ENCODE data around the gene NDUFC2. TPM values are rescaled to one million over a fixed set of nuclear protein-coding genes. Genes with fewer than 3 reads are reported as not detected.

The NDUFC2 gene
- total and polyA plus RNA-seq, 7 experiments from 2014 or later = 43.4 to 189 (median 72.9) TPM

DNA sequence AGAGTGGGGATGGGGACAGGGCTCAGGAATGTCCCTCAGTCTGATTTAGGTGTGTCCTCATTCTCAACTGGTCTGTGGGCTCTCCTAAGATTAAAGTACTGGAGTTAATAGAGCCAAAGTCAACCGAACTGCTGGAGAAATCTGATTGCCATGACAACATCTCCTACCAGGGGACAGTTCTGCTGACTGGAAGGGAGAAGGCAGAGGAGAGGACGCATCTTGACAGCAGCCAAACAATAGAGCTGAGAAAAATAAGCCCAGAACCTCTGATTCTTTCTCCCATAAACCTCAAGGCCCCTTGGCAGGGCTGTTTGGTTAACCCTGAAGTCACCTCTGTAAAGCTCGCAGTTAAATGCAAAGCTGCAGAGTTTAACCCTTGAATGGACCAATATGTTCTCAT, 59.4 kb downstream of the NDUFC2 start:
- H3K4me3 Mint-ChIP-seq = no peak overlapping the region
- intact Hi-C loops (cut with micrococcal nuclease) = no loop called here
- H3K27me3 ChIP-seq (ENCODE audit: control insufficient read depth in 2 of 2, insufficient read depth in 2 of 2, low read length in 2 of 2) = no peaks in the 10 kb centered on the region
- H3K4me3 ChIP-seq (ENCODE audit: low read length) = no peak overlapping the region
- no peak overlapping the region for H3K27ac Mint-ChIP-seq
- DNase-seq = no peak
- H3K4me1 Mint-ChIP-seq = peaks cover 0 to 5% (median 0%) of the 10 kb centered on the region in 7 donors
- no peaks in the 10 kb centered on the region for H3K36me3 Mint-ChIP-seq
- no peak for ATAC-seq
- ChIA-PET CTCF (no interaction called here), POLR2A (no interaction called here)
- no peaks in the 10 kb centered on the region for H3K9me3 Mint-ChIP-seq
- no peak overlapping the region for H3K27ac ChIP-seq (ENCODE audit: low read depth, low read length)
- peaks cover 16 to 29% (median 24%) of the 10 kb centered on the region in 5 donors for H3K27me3 Mint-ChIP-seq
- H3K36me3 ChIP-seq (ENCODE audit: control insufficient read depth in 2 of 3, insufficient read depth in 3 of 3, low read length in 3 of 3) = no peaks in the 10 kb centered on the region
- no peaks in the 10 kb centered on the region for H3K9me3 ChIP-seq (ENCODE audit: control insufficient read depth in 2 of 3, low read length in 3 of 3)
- no peaks in the 10 kb centered on the region for H3K4me1 ChIP-seq (ENCODE audit: control insufficient read depth in 2 of 2, insufficient read depth in 2 of 2, low read length in 2 of 2)

DNA sequence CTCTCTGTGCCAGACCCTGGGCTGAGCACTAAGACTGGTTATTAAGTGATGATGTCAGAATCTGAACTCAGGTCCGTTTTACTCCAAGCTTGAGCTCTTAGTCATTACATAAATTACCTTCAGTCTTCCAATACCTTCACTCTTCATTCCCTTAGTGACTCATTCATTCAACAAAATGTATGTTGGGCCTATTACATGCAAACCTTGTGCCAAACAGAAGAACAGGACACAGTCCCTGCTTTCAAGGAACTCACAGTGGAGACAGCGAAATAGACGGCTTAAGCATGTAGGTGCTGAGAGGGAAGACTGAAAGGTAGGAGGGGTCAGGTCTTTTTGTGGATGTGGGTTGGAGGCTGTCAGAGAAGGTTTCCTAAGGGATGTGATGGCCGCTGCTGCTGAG, 59.9 kb downstream of the NDUFC2 start:
- DNase-seq = no peak
- H3K27ac Mint-ChIP-seq = no peak overlapping the region
- CTCF ChIA-PET = no interaction called here
- no peaks in the 10 kb centered on the region for H3K9me3 ChIP-seq (ENCODE audit: control insufficient read depth in 2 of 3, low read length in 3 of 3)
- H3K27me3 ChIP-seq (ENCODE audit: control insufficient read depth in 2 of 2, insufficient read depth in 2 of 2, low read length in 2 of 2) = no peaks in the 10 kb centered on the region
- H3K36me3 ChIP-seq (ENCODE audit: control insufficient read depth in 2 of 3, insufficient read depth in 3 of 3, low read length in 3 of 3) = no peaks in the 10 kb centered on the region
- no peaks in the 10 kb centered on the region for H3K9me3 Mint-ChIP-seq
- no peak overlapping the region for H3K27ac ChIP-seq (ENCODE audit: low read depth, low read length)
- no peaks in the 10 kb centered on the region for H3K4me1 ChIP-seq (ENCODE audit: control insufficient read depth in 2 of 2, insufficient read depth in 2 of 2, low read length in 2 of 2)
- POLR2A ChIA-PET = no interaction called here
- intact Hi-C loops (cut with micrococcal nuclease) = no loop called here
- H3K36me3 Mint-ChIP-seq = no peaks in the 10 kb centered on the region
- no peak for ATAC-seq
- H3K4me1 Mint-ChIP-seq = peaks cover 0 to 5% (median 0%) of the 10 kb centered on the region in 7 donors
- H3K4me3 Mint-ChIP-seq = no peak overlapping the region
- H3K4me3 ChIP-seq (ENCODE audit: low read length) = no peak overlapping the region
- peaks cover 16 to 29% (median 24%) of the 10 kb centered on the region in 5 donors for H3K27me3 Mint-ChIP-seq

Other genes with a start within 250 kb of the NDUFC2 start
- 10 to 100 TPM; 54.4 to 87.0 (median 65.0) TPM for gene INTS4, start 85.2 kb downstream of the NDUFC2 start, total RNA-seq
- gene INTS4, start 85.2 kb downstream of the NDUFC2 start, polyA plus RNA-seq = 10 to 100 TPM; 40.9 to 42.6 TPM
- under 1 TPM in 1 of 5 experiments, not detected in 4; 0.19 TPM for gene KCTD14, start 56.6 kb downstream of the NDUFC2 start, total RNA-seq
- under 1 TPM; 0.28 to 0.50 TPM for gene KCTD14, start 56.6 kb downstream of the NDUFC2 start, polyA plus RNA-seq
- gene THRSP, start 16.0 kb downstream of the NDUFC2 start, total RNA-seq = not detected
- not detected for gene THRSP, start 16.0 kb downstream of the NDUFC2 start, polyA plus RNA-seq
- gene ALG8, start 59.8 kb upstream of the NDUFC2 start, total RNA-seq = 10 to 100 TPM; 27.2 to 53.8 (median 30.8) TPM
- 10 to 100 TPM; 55.7 to 58.4 TPM for gene ALG8, start 59.8 kb upstream of the NDUFC2 start, polyA plus RNA-seq
- 10 to 100 TPM in 1 of 5 experiments, 1 to 10 TPM in 4; 3.5 to 12.2 (median 6.5) TPM for gene KCTD21, start 108.8 kb upstream of the NDUFC2 start, total RNA-seq
- gene KCTD21, start 108.8 kb upstream of the NDUFC2 start, polyA plus RNA-seq = 1 to 10 TPM; 1.2 to 3.3 TPM
- 10 to 100 TPM; 11.3 to 19.2 (median 15.2) TPM for gene USP35, start 109.1 kb upstream of the NDUFC2 start, total RNA-seq
- 1 to 10 TPM; 1.2 to 1.7 TPM for gene USP35, start 109.1 kb upstream of the NDUFC2 start, polyA plus RNA-seq